Aorta (tissue), 5 donors: ENCODE results near the gene RBM20. TPM values are rescaled to one million over a fixed set of nuclear protein-coding genes. Genes with fewer than 3 reads are reported as not detected.
"Not testable (repeated sequence)": the region's sequence is repeated elsewhere in the genome, so short reads cannot be mapped to it uniquely, and the experiment has no call there.

Source experiments
- ATAC-seq: fragments of 200-7000 bp; cut with Tn5 transposase; one replicate; pipeline ENCODE4 v1.9.1; 2022; ENCODE audit warnings: moderate library complexity; ENCODE audit not compliant: low FRiP score
- DNase-seq, 2 donors: peaks; one replicate each; pipeline ENCODE4 v3.0.0-alpha.2; 2020
- H3K27ac ChIP-seq, 2 donors: one replicate each; pipeline ENCODE4 v1.5.1; 2013; ENCODE audit warnings: low read length in 2 of 2, mild to moderate bottlenecking in 2 of 2, moderate library complexity in 2 of 2, control low read depth in 1 of 2, inconsistent platforms in 1 of 2, low read depth in 1 of 2
- H3K27me3 ChIP-seq, 2 donors: one replicate each; pipeline ENCODE4 v1.6.1; 2013; ENCODE audit warnings: control low read depth in 1 of 2, low read length in 1 of 2, mild to moderate bottlenecking in 1 of 2, moderate library complexity in 1 of 2; ENCODE audit not compliant: insufficient read depth in 2 of 2, control insufficient read depth in 1 of 2
- H3K36me3 ChIP-seq, 2 donors: one replicate each; pipeline ENCODE4 v1.6.1; 2013; ENCODE audit warnings: control low read depth in 1 of 2, low read length in 1 of 2, mild to moderate bottlenecking in 1 of 2; ENCODE audit not compliant: insufficient read depth in 2 of 2, control insufficient read depth in 1 of 2
- H3K4me1 ChIP-seq, 2 donors: one replicate each; pipeline ENCODE4 v1.6.1; 2013; ENCODE audit warnings: low read length in 2 of 2, control low read depth in 1 of 2, mild to moderate bottlenecking in 1 of 2, moderate library complexity in 1 of 2; ENCODE audit not compliant: insufficient read depth in 2 of 2, control insufficient read depth in 1 of 2
- H3K4me3 ChIP-seq, 2 donors: one replicate each; pipeline ENCODE4 v1.5.1; 2013; ENCODE audit warnings: low read length in 2 of 2, control low read depth in 1 of 2, mild to moderate bottlenecking in 1 of 2
- H3K9me3 ChIP-seq: one replicate; pipeline ENCODE4 v1.6.1; 2013; ENCODE audit warnings: mild to moderate bottlenecking, low read length; ENCODE audit not compliant: control insufficient read depth
- WGBS, 2 donors: extraction: QIAGEN DNeasy Blood & Tissue Kit; methylation state at CpG; one replicate each; pipeline ENCODE4 v1.1.7; 2013; 5-methylcytosine and 5-hydroxymethylcytosine counted together
- intact Hi-C, 2 donors: fragments of 100-400 bp; cut with DNase I; formaldehyde crosslinking; loops; one replicate each; pipeline versions ENCODE4 v1.14.2 to v1.15.0; 2022
- polyA plus RNA-seq, 2 donors: library from polyadenylated mRNA; stranded (reverse); fragments of 200-250 nt; gene quantifications; one replicate each; pipeline ENCODE4 v1.2.3, GENCODE V29; 2013
- total RNA-seq, 2 donors: library from RNA; stranded (reverse); fragmentation: NEBNext Ultra II Directional; extraction: Animal tissue kit (Norgen Biotek cat#: 25700); gene quantifications; one replicate each; pipeline ENCODE4 v1.2.1, GENCODE V29; 2021
- donor health status: healthy with polysubstance abuse.
- donor health status: Bipolar disorder and iron deficiency.
- donor health status: DM: no; HTN: no; CAD: no.
- donor health status: DM: no; HTN: no; CAD: no.
- donor health status: DM: yes; HTN: yes; CAD: no.

The RBM20 gene
- total and polyA plus RNA-seq, 4 donors: 2.9 to 11.2 (median 8.0) TPM

DNA sequence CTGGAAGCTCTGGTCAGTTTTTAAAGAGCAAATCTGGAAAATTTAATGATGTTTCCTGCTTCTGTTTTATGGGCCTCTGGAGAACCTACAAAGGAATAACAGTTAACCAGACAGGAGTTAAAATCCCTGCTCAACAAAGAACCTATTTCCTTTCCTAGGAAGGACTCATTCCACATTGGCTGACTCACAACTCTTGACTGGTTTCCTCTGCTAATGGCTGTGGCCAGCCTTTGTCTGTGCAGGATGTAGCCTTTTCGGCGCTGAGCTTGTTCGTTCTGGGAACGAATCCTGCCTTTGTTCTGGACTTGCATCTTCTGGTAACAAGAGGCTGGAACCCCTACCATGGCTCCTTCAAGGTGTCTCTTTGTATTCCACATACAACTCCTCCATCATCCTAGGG, 114.8 kb downstream of the RBM20 start:
- Histone ChIP-seq H3K9me3 (no peaks in the 10 kb centered on the region), H3K27ac (peak overlapping the region in 1 of 2 donors; percentile 86), H3K27me3 (peaks cover 0 to 1% of the 10 kb centered on the region in 2 donors), H3K36me3 (no peaks in the 10 kb centered on the region), H3K4me3 (no peak overlapping the region), H3K4me1 (peaks cover 5 to 9% of the 10 kb centered on the region in 2 donors)
- intact Hi-C loops: no loop called here
- 4 to 9% methylated on average over 4 of the region's 4 CpGs for WGBS, 2 donors
- DNase-seq (no peak), ATAC-seq (peak; percentile 33)

- Histone ChIP-seq H3K4me1 (peaks cover 6 to 12% of the 10 kb centered on the region in 2 donors), H3K9me3 (no peaks in the 10 kb centered on the region), H3K27me3 (peaks cover 0 to 1% of the 10 kb centered on the region in 2 donors), H3K27ac (peak overlapping the region in 1 of 2 donors; percentile 50), H3K36me3 (no peaks in the 10 kb centered on the region), H3K4me3 (no peak overlapping the region)
- 18 to 22% methylated on average over 4 of the region's 4 CpGs for WGBS, 2 donors
- DNase-seq (no peak), ATAC-seq (no peak)
- intact Hi-C loops: no loop called here
These were observed 115.4 kb downstream of the RBM20 start for GRCh38 chr10:110759523-110759922.

DNA sequence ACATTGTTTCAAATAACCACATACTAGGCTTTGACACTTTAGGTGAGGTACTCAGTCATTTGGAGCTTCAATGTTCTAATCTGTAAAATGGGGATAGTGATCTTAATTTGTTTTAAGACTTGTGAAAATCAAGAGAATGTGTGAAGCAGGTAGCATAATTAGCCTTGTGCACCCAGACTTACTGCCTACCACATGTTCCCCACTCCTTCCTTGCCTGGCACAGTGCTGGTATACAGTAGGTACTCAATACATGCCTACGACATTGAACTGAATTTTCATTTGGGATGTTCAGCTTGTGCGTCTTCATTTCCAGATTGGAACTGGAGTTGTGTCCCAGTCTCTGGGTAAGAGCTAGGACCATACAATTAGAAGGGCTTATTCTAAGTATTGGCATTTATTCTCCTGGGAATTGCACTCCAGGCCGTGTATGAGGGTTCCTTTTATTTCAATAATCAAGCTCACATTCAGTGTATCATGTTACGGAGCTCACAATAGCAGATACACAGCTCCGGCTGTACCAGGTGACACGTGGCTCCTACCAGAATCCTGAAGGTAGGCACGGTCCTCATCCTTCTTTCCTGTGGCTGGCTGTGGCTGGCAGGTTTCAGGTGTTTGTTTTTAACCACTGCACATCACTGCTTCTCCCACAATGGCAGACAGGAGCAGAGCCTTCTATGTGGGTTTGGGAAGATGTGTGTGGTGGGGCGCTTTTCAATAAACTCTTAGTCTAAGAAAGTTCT, 118.1 kb downstream of the RBM20 start:
- ATAC-seq: no peak
- H3K27ac ChIP-seq: peak overlapping the region; percentile 23 to 55

GRCh38 chr10:110762849-110763211, 118.7 kb downstream of the RBM20 start:
- DNase-seq (peak in 1 of 2 donors; percentile 75), ATAC-seq (peak; percentile 48)
- Histone ChIP-seq H3K4me1 (peaks cover 5 to 13% of the 10 kb centered on the region in 2 donors), H3K9me3 (no peaks in the 10 kb centered on the region), H3K4me3 (no peak overlapping the region), H3K27me3 (no peaks in the 10 kb centered on the region), H3K36me3 (no peaks in the 10 kb centered on the region), H3K27ac (peak overlapping the region; percentile 23 to 55)
- intact Hi-C loops: loop anchor here in 1 of 2 donors (5.0 kb wide), 1 partner anchor 59 kb away; no protein-coding TSS in a partner anchor
- 30 to 46% methylated on average over 5 of the region's 5 CpGs for WGBS, 2 donors

More for the DNA sequence above, 118.1 kb downstream of the RBM20 start:
- H3K27me3 ChIP-seq: no peaks in the 10 kb centered on the region
- H3K4me3 ChIP-seq: no peak overlapping the region
- H3K36me3 ChIP-seq: no peaks in the 10 kb centered on the region
- no peaks in the 10 kb centered on the region for H3K9me3 ChIP-seq
- 80 to 82% methylated on average over 8 of the region's 8 CpGs for WGBS, 2 donors
- DNase-seq: no peak
- intact Hi-C loops: loop anchor here in 1 of 2 donors (5.0 kb wide), 1 partner anchor 60 kb away; no protein-coding TSS in a partner anchor
- peaks cover 5 to 13% of the 10 kb centered on the region in 2 donors for H3K4me1 ChIP-seq

DNA sequence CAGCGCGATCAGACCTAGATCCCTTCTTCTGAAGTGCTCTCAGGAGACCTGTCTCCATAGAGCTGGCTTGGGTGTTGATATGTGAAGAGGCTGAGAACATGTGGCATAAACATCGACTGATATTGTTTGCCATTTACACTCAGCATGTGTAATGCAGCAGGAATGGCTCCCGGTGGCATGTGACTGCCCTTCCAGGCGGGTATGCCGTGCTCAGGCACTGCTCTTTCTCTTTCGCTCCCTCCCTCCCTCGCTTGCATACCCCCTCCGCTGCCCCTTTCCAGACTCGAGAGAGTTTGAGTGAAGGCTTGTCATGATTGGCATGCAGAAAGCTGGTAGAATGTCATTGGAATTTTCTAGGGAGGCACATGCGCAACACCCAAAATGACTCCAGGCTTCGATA, 120.2 kb downstream of the RBM20 start:
- intact Hi-C loops: loop anchor here in 1 of 2 donors (5.0 kb wide), 1 partner anchor 58 kb away; no protein-coding TSS in a partner anchor
- Histone ChIP-seq H3K27ac (peak overlapping the region in 1 of 2 donors; percentile 48), H3K4me1 (peaks cover 3 to 11% of the 10 kb centered on the region in 2 donors), H3K27me3 (no peaks in the 10 kb centered on the region), H3K36me3 (no peaks in the 10 kb centered on the region), H3K9me3 (no peaks in the 10 kb centered on the region), H3K4me3 (no peak overlapping the region)
- ATAC-seq: no peak
- DNase-seq: no peak
- WGBS, 2 donors: 27 to 39% methylated on average over 12 of the region's 12 CpGs

- H3K27me3 ChIP-seq: no peaks in the 10 kb centered on the region
- no peaks in the 10 kb centered on the region for H3K36me3 ChIP-seq
- no peak overlapping the region for H3K4me3 ChIP-seq
- ATAC-seq: no peak
- intact Hi-C loops: loop anchor here in 1 of 2 donors (5.0 kb wide), 1 partner anchor 57 kb away; no protein-coding TSS in a partner anchor
- no peak for DNase-seq
- H3K27ac ChIP-seq: no peak overlapping the region
- 66 to 73% methylated on average over 13 of the region's 13 CpGs for WGBS, 2 donors
- no peaks in the 10 kb centered on the region for H3K9me3 ChIP-seq
- peaks cover 3 to 11% of the 10 kb centered on the region in 2 donors for H3K4me1 ChIP-seq
These were observed 120.8 kb downstream of the RBM20 start for GRCh38 chr10:110764793-110765512.

DNA sequence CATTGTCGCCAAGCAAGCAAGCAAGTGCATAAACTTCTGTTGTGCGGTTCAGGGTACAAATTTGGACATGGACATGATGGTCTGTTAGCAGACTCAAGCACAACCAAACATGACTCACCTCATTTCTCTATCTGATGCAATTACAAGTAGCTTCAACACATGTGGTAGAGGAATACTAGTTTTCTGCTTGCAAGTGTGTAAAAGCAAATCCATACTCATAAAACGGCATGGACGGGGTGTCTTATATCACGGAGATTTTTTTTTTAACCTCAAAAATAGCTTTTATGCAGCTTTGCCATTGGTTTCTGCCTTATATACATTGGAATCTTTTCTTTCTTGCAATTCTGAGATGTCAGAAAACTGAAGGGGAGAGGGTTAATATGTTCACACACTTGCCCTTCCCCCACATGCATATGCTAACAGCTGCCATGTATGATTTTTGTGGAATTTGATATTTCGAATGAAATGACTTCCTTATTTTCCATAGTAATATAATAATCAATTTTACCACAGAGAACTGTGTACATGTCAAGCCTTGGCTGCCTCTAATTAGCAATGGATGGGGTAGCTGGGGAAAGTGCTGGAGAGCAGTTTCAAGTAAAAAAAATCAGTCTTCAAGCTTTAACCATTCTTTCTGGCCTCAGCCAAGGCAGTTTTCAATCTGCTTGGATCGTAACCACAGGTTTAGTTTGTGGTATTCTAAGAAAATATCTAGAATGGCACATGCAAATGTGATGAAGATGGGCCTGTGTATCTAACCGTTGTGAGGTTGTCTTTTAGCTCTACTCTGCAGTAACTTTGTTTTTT, 121.6 kb downstream of the RBM20 start:
- H3K36me3 ChIP-seq: no peaks in the 10 kb centered on the region
- no peak overlapping the region for H3K27ac ChIP-seq
- ATAC-seq (no peak), DNase-seq (no peak)
- H3K27me3 ChIP-seq: no peaks in the 10 kb centered on the region
- no peaks in the 10 kb centered on the region for H3K9me3 ChIP-seq
- 83 to 89% methylated on average over 8 of the region's 8 CpGs for WGBS, 2 donors
- intact Hi-C loops: no loop called here
- no peak overlapping the region for H3K4me3 ChIP-seq
- H3K4me1 ChIP-seq: peaks cover 3 to 11% of the 10 kb centered on the region in 2 donors

GRCh38 chr10:110767601-110768000, 123.5 kb downstream of the RBM20 start:
- H3K36me3 ChIP-seq, ATAC-seq, H3K27ac ChIP-seq, intact Hi-C loops, DNase-seq, H3K9me3 ChIP-seq, H3K27me3 ChIP-seq, H3K4me3 ChIP-seq: not testable (repeated sequence)
- 95 to 96% methylated on average over 18 to 29 of the region's 29 CpGs for whole genome bisulfite sequencing, 2 donors
- H3K4me1 ChIP-seq: peaks cover 3 to 11% of the 10 kb centered on the region in 2 donors
